CD4-positive, alpha-beta T cell treated with Interleukin-17A for 1 hour (primary cell): ENCODE measurements around the gene DIP2B.
"Not testable (repeated sequence)": the region's sequence is repeated elsewhere in the genome, so short reads cannot be mapped to it uniquely, and the experiment has no call there.

Source experiments
- DNase-seq: peaks from one replicate; pipeline ENCODE4 v3.0.0-alpha.2; 2020

The DIP2B gene

GRCh38 chr12:50519353-50519752 is 14.6 kb downstream of the DIP2B start:
- no peak for DNase-seq

GRCh38 chr12:50520416-50521207 is 15.8 kb downstream of the DIP2B start:
- no peak for DNase-seq

GRCh38 chr12:50521781-50522180 is 17.0 kb downstream of the DIP2B start:
- DNase-seq = not testable (repeated sequence)

GRCh38 chr12:50523772-50524171 is 19.0 kb downstream of the DIP2B start:
- no peak for DNase-seq

GRCh38 chr12:50524621-50525020 is 19.8 kb downstream of the DIP2B start:
- no peak for DNase-seq

GRCh38 chr12:50525422-50525821 is 20.6 kb downstream of the DIP2B start:
- DNase-seq = no peak

- DNase-seq = no peak
Observed at GRCh38 chr12:50527359-50527726, 22.6 kb downstream of the DIP2B start.

GRCh38 chr12:50528800-50529199 is 24.0 kb downstream of the DIP2B start:
- DNase-seq = no peak

GRCh38 chr12:50529345-50529744 is 24.6 kb downstream of the DIP2B start:
- DNase-seq = no peak

GRCh38 chr12:50530532-50530931 is 25.7 kb downstream of the DIP2B start:
- DNase-seq = no peak

- no peak for DNase-seq
Observed at GRCh38 chr12:50533203-50533584, 28.4 kb downstream of the DIP2B start.

GRCh38 chr12:50533971-50534370 is 29.2 kb downstream of the DIP2B start:
- no peak for DNase-seq

GRCh38 chr12:50536831-50537537 is 32.2 kb downstream of the DIP2B start:
- DNase-seq = no peak

- no peak for DNase-seq
Observed at GRCh38 chr12:50537538-50537919, 32.7 kb downstream of the DIP2B start.

- no peak for DNase-seq
Observed at GRCh38 chr12:50538182-50538581, 33.4 kb downstream of the DIP2B start.

GRCh38 chr12:50541139-50541538 is 36.4 kb downstream of the DIP2B start:
- DNase-seq = no peak

GRCh38 chr12:50542448-50542847 is 37.7 kb downstream of the DIP2B start:
- no peak for DNase-seq

- DNase-seq = not testable (repeated sequence)
Observed at GRCh38 chr12:50543188-50543587, 38.4 kb downstream of the DIP2B start.

GRCh38 chr12:50545213-50545612 is 40.4 kb downstream of the DIP2B start:
- no peak for DNase-seq

GRCh38 chr12:50545786-50546185 is 41.0 kb downstream of the DIP2B start:
- no peak for DNase-seq

GRCh38 chr12:50546441-50547318 is 41.9 kb downstream of the DIP2B start:
- DNase-seq = no peak

- DNase-seq = no peak
Observed at GRCh38 chr12:50547742-50548141, 43.0 kb downstream of the DIP2B start.

- DNase-seq = no peak
Observed at GRCh38 chr12:50549885-50550284, 45.1 kb downstream of the DIP2B start.
